Activated T-cell treated with anti-CD3 and anti-CD28 coated beads for 24 hours (primary cell): ENCODE measurements around the gene QSER1.

Source experiments
- DNase-seq: peaks from one replicate; pipeline ENCODE4 v3.0.0-alpha.2; 2020; ENCODE audit warnings: low read depth

Gene QSER1

GRCh38 chr11:32890843-32891656 is 1.6 kb upstream of the QSER1 start:
- no peak for DNase-seq

GRCh38 chr11:32891657-32892354 is 805 bp upstream of the QSER1 start:
- peak; percentile 23 for DNase-seq

GRCh38 chr11:32893093-32893342 is 407 bp downstream of the QSER1 start:
- DNase-seq: no peak

GRCh38 chr11:32893343-32894148 is 935 bp downstream of the QSER1 start:
- peak; percentile 13 for DNase-seq

GRCh38 chr11:32894149-32894827 is 1.7 kb downstream of the QSER1 start:
- DNase-seq: peak; percentile 8

- no peak for DNase-seq
Observed at GRCh38 chr11:32894921-32895320, 2.3 kb downstream of the QSER1 start.

- DNase-seq: no peak
Observed at GRCh38 chr11:32895471-32895870, 2.9 kb downstream of the QSER1 start.

- no peak for DNase-seq
Observed at GRCh38 chr11:32897103-32897502, 4.5 kb downstream of the QSER1 start.

- DNase-seq: no peak
Observed at GRCh38 chr11:32899438-32899837, 6.8 kb downstream of the QSER1 start.

- no peak for DNase-seq
Observed at GRCh38 chr11:32902089-32902665, 9.6 kb downstream of the QSER1 start.

GRCh38 chr11:32905028-32905667 is 12.5 kb downstream of the QSER1 start:
- no peak for DNase-seq

- DNase-seq: no peak
Observed at GRCh38 chr11:32908619-32909018, 16.0 kb downstream of the QSER1 start.

- DNase-seq: no peak
Observed at GRCh38 chr11:32911413-32911812, 18.8 kb downstream of the QSER1 start.

GRCh38 chr11:32913445-32913844 is 20.8 kb downstream of the QSER1 start:
- DNase-seq: no peak

GRCh38 chr11:32916361-32916760 is 23.8 kb downstream of the QSER1 start:
- DNase-seq: no peak

GRCh38 chr11:32916994-32917393 is 24.4 kb downstream of the QSER1 start:
- no peak for DNase-seq

- DNase-seq: no peak
Observed at GRCh38 chr11:32918427-32918826, 25.8 kb downstream of the QSER1 start.

- no peak for DNase-seq
Observed at GRCh38 chr11:32919338-32919737, 26.7 kb downstream of the QSER1 start.

- DNase-seq: no peak
Observed at GRCh38 chr11:32920570-32920969, 28.0 kb downstream of the QSER1 start.

- no peak for DNase-seq
Observed at GRCh38 chr11:32921204-32921603, 28.6 kb downstream of the QSER1 start.

- DNase-seq: no peak
Observed at GRCh38 chr11:32931606-32932005, 39.0 kb downstream of the QSER1 start.

- DNase-seq: no peak
Observed at GRCh38 chr11:32932196-32932595, 39.6 kb downstream of the QSER1 start.
